ENCODE results near the gene STAT1. TPM values are rescaled to one million over a fixed set of nuclear protein-coding genes. Genes with fewer than 3 reads are reported as not detected.
"Not testable (repeated sequence)": the region's sequence is repeated elsewhere in the genome, so short reads cannot be mapped to it uniquely, and the experiment has no call there.

Gene STAT1
- total RNA-seq, 1 donor from 2014 or later: 53.2 TPM

GRCh38 chr2:190972846-190973245 lies 41.1 kb downstream of the STAT1 start:
- intact Hi-C loops (cut with DNase I): no loop called here

GRCh38 chr2:190972213-190972612 lies 41.8 kb downstream of the STAT1 start:
- intact Hi-C loops (cut with DNase I): no loop called here

More at GRCh38 chr2:190972846-190973245, 41.1 kb downstream of the STAT1 start:
- DNase-seq (ENCODE audit: low spot score): no peak

DNA sequence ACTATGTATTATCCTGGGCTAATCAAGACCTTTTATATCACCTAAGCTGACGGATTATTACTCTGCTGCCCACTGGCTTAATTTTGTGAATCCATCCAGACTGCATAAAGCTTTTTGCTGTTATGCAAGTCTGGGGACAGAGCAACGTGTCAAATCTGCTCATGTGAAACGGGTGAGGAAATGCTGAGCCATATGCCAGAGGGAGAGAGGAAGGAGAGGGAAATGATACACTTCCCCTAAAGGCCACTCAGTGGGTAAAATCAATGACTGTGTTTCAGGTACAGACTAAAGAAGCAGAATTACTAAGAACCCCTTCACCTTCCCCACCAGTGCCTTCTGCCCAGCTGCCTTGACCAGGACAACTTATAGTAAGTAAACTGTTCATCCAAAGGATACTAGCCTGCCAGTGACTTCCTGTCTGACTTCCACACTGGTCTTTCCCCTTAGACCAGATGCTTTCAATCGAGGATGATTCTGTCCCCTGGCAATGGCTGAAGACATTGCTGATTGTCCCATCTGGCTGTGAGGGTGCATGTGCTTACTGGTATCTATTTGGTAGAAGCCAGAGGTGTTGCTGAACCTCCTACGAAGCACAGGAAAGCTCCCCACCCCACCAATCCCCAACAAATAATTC lies 43.0 kb downstream of the STAT1 start:
- intact Hi-C loops (cut with DNase I): no loop called here
- no peak for DNase-seq (ENCODE audit: low spot score)

More at GRCh38 chr2:190972213-190972612, 41.8 kb downstream of the STAT1 start:
- DNase-seq (ENCODE audit: low spot score): no peak

GRCh38 chr2:190970160-190970559 lies 43.8 kb downstream of the STAT1 start:
- intact Hi-C loops (cut with DNase I): no loop called here
- no peak for DNase-seq (ENCODE audit: low spot score)

DNA sequence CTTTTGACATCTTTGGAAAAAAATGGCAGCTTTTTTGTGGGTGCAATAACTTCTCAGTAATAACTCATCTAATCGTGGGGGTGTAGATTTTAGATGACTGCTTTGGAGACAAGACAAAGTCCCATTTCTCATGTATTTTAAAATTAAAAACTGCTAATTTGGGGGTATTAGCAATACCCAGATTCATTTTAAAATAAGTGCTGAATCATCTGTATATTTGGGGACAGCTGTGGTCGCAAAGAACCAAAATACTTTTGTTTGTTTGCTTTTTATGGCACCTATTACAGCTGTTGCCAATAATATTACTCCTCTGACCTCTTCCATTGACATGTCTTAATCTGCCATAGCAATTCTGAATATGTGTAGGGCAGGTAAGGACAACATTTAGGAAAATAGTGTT lies 45.4 kb downstream of the STAT1 start:
- intact Hi-C loops (cut with DNase I): no loop called here
- no peak for DNase-seq (ENCODE audit: low spot score)

- DNase-seq (ENCODE audit: low spot score): no peak
- intact Hi-C loops (cut with DNase I): no loop called here
Observed at GRCh38 chr2:190965580-190966222, 48.3 kb downstream of the STAT1 start.

- intact Hi-C loops (cut with DNase I): no loop called here
- DNase-seq (ENCODE audit: low spot score): no peak
Observed at GRCh38 chr2:190964170-190964795, 49.7 kb downstream of the STAT1 start.

DNA sequence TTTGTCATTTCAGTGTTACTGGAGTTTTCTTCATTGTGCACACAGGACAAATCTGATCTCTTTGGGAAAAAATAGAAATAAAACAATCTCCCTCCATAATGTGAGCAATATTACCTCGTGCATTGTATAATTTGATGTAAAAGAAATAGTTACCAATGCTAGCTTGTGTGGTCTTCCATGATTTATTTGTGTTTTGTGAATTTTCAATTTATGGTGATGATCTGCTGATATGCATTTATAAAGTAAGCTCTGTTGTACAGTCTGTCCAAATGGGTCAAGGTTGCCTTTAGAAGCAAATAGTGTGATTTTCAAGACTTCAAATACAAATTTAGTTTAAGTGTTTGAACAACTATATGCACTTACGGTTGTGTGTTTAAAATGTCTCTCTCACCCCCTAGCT lies 50.9 kb downstream of the STAT1 start:
- intact Hi-C loops (cut with DNase I): no loop called here
- DNase-seq (ENCODE audit: low spot score): no peak

- intact Hi-C loops (cut with DNase I): no loop called here
- no peak for DNase-seq (ENCODE audit: low spot score)
Observed at GRCh38 chr2:190961918-190962487, 52.0 kb downstream of the STAT1 start.

- DNase-seq (ENCODE audit: low spot score); intact Hi-C loops (cut with DNase I): not testable (repeated sequence)
Observed at GRCh38 chr2:190961117-190961516, 52.9 kb downstream of the STAT1 start.

DNA sequence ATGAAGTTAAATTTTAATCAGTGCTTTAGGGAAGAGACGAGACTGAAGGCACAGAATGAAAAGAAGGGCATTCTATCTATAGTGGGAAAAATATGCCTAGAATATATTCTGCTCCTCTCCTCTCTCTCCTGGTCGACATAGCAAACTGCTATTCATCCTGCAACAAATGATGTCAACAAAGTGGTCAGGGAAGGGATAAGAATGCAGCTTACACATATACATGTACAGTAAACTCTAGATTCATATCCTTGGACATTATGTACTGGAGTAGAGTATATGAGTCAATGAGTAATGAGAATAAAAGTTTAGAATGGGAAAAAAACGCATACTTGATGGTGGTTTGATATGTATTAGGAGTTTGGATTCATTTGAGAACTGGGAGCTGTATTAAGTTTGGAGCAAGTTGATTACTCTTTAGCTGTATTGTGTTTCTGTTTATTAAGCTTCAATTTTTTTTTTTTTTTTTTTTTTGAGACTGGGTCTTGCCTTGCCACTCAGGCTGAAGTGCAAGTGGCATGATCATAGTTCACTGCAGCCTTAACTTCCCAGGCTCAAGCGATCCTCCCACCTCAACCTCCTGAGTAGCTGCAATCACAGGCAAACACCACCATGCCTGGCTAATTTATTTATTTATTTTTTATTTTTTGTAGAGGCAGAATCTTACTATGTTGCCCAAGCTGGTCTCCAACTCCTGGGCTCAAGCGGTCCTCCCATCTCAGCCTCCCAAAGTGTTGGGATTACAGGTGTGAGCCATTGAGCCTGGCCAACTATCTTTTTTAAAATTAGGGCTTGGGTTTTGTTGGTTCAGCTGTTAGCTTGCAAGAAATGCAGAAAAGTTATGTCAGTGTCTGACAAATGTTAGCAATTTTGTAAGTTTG lies 53.8 kb downstream of the STAT1 start:
- intact Hi-C loops (cut with DNase I): no loop called here
- DNase-seq (ENCODE audit: low spot score): no peak

GRCh38 chr2:190953257-190953656 lies 60.7 kb downstream of the STAT1 start:
- intact Hi-C loops (cut with DNase I): no loop called here
- no peak for DNase-seq (ENCODE audit: low spot score)

DNA sequence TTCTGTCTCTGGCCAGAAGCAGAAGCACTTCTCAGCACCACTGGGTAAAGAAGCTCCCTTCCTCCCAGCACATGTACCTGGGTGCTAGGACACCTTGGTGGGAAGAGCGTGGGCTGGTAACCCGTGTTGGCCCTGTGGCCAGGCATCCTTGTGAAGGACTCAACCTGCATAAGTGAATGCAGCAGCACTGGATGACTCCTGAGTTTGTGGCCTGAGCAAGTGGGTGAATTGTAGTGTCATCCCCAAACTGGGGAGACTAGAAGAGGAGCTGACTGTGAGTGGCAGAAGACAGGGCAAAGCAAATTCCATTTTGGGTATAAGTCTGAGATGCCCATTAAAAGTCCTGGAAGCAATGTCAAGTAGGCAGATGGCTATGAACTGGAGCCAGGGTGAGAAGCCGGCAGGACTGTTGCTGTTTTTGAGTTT lies 63.4 kb downstream of the STAT1 start:
- intact Hi-C loops (cut with DNase I): no loop called here
- DNase-seq (ENCODE audit: low spot score): no peak

GRCh38 chr2:190948671-190949070 lies 65.3 kb downstream of the STAT1 start:
- no peak for DNase-seq (ENCODE audit: low spot score)
- intact Hi-C loops (cut with DNase I): loop anchor here (10.0 kb wide), 1 partner anchor 94 kb away; no protein-coding TSS in a partner anchor

DNA sequence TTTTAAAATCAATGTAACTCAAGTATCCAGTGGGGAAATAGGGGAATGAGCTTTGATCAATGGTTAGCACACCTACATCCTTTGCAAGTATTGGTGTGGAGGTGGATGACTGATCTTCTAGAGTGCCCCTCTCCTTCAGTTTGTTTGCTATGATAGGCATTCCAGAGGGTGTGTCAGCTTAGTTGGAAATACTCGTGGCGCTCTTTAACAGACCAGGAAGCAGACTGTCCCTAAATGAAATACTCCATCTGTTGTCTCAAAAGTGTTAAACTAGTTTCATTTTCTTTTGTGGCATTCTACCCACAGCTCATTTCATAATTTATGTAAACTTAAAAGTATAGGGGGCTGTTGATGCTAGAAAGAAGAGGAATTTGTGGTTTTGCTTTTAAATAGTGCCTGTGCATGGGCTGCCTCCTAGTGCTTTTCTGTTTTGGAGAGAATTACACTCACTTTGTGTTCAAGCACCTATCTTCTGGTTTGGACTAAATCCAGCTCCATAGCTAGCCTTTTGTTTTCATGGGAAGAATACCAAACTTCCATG lies 66.2 kb downstream of the STAT1 start:
- intact Hi-C loops (cut with DNase I): loop anchor here (10.0 kb wide), 1 partner anchor 93 kb away; no protein-coding TSS in a partner anchor
- no peak for DNase-seq (ENCODE audit: low spot score)

DNA sequence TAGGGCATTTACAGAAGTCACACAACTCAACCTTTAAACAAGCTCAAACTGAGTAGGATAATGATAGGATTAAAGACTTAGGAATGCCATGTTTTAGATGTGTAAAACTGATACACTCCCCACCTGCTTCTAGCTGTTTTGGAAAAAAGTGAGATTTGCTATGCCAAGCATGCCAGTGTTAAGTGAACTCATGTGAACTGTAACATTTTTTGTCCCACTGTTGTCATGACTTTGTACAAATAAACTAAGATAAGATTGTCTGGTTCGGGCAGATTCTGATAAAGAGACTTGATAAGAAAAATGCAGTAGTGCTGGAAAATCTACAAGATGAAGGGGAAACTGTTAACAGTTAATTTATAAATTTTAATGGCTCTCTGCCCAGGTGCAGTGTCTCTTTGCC lies 66.8 kb downstream of the STAT1 start:
- intact Hi-C loops (cut with DNase I): loop anchor here (10.0 kb wide), 1 partner anchor 92 kb away; no protein-coding TSS in a partner anchor
- DNase-seq (ENCODE audit: low spot score): no peak

DNA sequence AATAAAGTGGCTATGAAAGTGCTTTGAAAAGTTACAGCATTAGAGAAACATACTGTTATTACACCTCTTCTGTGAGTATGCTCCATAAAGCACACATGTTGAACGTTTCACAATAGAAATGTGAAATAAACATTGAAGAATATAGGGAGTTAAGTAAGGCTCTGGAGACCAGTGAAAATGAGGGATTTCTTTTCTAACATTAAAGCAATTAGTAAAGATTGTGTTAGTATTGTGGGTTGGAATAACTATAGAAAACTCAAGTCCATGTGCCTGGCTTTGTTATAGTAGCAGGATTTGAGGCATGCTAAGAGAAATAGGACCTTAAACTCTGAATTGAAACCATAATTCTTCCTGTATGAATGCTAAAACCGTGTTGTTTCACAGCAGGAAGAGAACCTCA lies 70.3 kb downstream of the STAT1 start:
- intact Hi-C loops (cut with DNase I): loop anchor here (10.0 kb wide), 1 partner anchor 89 kb away; no protein-coding TSS in a partner anchor
- DNase-seq (ENCODE audit: low spot score): no peak

- intact Hi-C loops (cut with DNase I): loop anchor here (10.0 kb wide), 1 partner anchor 88 kb away; no protein-coding TSS in a partner anchor
- DNase-seq (ENCODE audit: low spot score): no peak
Observed at GRCh38 chr2:190942697-190943096, 71.3 kb downstream of the STAT1 start.

DNA sequence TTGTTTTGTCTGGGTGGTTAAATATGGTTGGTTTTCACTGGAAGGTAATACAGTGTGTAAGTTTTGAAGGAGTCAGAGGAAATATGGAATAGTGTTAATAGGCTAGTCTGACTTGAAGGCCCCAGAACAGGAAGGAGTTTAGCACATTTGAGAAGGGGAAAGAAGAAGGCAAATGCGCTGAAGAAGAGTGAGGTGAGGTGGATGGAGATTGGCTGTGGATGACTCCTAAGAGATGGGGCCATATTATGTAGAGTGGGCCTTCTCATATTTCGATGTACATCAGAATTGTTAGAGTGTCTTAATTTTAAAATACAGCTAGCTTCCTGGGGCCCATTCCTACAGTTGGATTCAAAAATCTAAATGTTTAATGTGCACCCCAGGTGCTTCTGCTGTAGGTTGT lies 72.4 kb downstream of the STAT1 start:
- intact Hi-C loops (cut with DNase I): loop anchor here (10.0 kb wide), 1 partner anchor 87 kb away; no protein-coding TSS in a partner anchor
- no peak for DNase-seq (ENCODE audit: low spot score)
